Measurements from ENCODE around the gene SLC22A14. TPM values are rescaled to one million over a fixed set of nuclear protein-coding genes. Genes with fewer than 3 reads are reported as not detected.
"Not testable (repeated sequence)": the region's sequence is repeated elsewhere in the genome, so short reads cannot be mapped to it uniquely, and the experiment has no call there.

SLC22A14 gene, protein sequence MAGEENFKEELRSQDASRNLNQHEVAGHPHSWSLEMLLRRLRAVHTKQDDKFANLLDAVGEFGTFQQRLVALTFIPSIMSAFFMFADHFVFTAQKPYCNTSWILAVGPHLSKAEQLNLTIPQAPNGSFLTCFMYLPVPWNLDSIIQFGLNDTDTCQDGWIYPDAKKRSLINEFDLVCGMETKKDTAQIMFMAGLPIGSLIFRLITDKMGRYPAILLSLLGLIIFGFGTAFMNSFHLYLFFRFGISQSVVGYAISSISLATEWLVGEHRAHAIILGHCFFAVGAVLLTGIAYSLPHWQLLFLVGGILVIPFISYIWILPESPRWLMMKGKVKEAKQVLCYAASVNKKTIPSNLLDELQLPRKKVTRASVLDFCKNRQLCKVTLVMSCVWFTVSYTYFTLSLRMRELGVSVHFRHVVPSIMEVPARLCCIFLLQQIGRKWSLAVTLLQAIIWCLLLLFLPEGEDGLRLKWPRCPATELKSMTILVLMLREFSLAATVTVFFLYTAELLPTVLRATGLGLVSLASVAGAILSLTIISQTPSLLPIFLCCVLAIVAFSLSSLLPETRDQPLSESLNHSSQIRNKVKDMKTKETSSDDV
- not detected for total RNA-seq

DNA sequence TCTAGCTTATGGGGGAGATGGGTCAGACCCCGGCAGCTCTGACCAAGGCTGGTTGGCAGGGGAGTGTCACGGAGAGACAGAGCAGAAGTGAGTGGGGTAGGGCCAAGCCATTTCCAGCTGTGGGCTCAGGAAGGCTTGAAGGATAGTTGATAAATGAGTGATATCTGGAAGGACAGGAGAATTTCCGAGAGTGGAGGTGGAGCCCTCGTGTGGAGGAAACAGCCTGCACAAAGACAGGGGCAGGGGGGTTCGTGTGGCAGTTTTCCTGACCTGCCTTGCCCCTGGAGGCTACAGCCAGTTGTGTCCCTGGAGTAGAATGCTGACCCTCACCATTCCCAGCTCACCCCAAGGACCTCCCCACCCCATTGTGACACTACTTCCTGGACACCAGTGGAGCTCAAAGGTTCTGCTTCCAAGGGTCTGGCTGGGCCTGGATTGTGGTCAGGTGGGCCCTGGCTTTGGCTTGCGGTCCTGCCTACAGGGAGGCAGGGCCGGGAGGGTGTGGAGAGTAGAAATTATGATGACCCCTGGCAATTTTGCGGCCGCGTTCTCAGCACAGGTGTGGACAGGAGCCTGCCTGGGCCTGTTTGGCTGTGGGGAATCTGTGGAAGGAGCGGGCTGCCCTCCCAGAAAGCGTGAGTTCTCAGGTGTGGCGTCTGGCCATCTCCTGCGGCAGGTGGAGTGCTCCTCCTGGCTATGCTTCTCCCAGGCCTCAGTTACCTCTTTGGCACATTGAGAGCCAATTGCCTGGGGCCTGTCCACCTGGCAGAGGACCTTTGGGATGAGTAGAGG is at the start of gene SLC22A14:
SLC22A14 (plus strand) TSS at position 400 of the 792 bp plus-strand sequence. CDS start 23,733 bp downstream, outside the sequence.
- Mint-ChIP-seq H3K4me1 (no peaks in the 10 kb centered on the region), H3K27me3 (no peaks in the 10 kb centered on the region), H3K9me3 (no peaks in the 10 kb centered on the region), H3K4me3 (no peak within 1 kb of the TSS), H3K27ac (no peak within 1 kb of the TSS), H3K36me3 (ENCODE audit: low read depth) (no peaks in the 10 kb centered on the region)
- ChIA-PET CTCF (no interaction called here), POLR2A (no interaction called here)
- no peak for DNase-seq

DNA sequence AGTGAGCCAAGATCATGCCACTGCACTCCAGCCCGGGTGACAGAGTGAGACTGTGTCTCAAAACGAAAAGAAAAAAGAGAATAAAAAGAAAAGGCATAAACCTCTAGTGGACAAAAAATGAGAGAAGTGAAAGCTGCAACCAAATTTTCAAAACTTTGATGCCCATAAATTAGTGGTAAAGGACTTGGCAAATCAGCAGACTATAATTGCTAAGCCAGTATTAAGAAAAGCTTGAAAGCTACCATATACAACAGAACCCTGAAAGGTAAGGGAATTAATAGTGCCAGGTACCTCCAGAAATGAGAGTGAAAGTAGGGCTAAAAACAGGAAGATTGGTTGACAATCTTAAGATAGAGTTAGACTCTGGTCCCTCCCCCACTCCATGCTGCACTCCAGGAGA is 49.4 kb upstream of the SLC22A14 start:
- H3K9me3 Mint-ChIP-seq, result no peaks in the 10 kb centered on the region
- no peaks in the 10 kb centered on the region for H3K27me3 Mint-ChIP-seq
- H3K36me3 Mint-ChIP-seq (ENCODE audit: low read depth), result peaks cover 82% of the 10 kb centered on the region
- no peak overlapping the region for H3K27ac Mint-ChIP-seq
- DNase-seq, result no peak
- ChIA-PET POLR2A (interaction anchor here (1.3 kb wide), 1 partner anchor 43 kb away, joined by 3 read pairs; no protein-coding TSS in a partner anchor), CTCF (interaction anchor here (0.6 to 1.2 kb wide), 2 partner anchors 115 to 264 kb away, joined by 3 to 4 read pairs; no protein-coding TSS in a partner anchor)
- no peak overlapping the region for H3K4me3 Mint-ChIP-seq
- peaks cover 3% of the 10 kb centered on the region for H3K4me1 Mint-ChIP-seq

DNA sequence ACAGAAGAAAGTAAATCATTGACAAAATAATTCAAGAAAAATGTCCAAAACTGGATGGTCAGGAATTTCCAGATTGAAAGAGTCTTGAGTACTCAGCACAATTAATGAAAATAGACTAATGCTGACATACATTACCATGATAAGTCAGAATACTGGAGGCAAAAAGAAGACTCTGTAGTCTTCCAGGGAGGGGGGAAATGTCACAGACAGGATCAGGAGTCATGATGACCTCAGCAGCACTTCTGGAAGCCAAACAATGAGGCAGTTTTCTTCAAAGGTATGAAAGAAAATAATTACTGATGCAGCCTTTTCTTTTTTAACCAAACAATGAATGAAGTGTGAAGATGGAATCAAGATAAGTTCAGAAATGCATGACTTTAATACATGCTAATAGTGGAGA is 46.6 kb upstream of the SLC22A14 start:
- POLR2A ChIA-PET, result no interaction called here

DNA sequence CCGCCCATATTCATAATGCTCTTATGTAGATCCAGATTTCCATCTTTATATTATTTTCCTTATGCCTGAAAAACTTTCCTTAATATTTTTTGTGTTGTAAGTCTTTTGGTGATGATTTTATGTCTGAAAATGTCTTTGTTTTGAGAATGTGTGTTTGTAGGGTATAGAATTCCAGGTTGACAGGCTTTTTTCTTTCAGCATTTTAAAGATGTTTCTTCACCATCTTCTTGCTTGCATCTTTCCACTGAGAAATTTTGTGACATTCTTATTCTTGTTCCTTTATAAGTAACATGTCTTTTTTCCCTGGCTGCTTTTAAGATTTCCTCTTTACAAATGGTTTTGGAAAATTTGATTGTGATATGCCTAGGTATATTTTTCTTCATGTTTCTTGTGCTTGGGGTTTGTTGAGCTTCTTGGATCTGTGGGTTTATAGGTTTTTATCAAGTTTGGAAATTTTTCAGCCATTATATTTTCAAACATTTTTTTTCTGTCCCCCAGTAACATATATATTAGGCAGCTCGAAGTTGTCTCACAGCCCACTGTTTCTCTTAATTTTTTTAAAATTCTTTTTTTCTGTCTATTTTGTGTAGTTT is 43.6 kb upstream of the SLC22A14 start:
- H3K27me3 Mint-ChIP-seq, result no peaks in the 10 kb centered on the region
- H3K27ac Mint-ChIP-seq, result no peak overlapping the region
- CTCF ChIA-PET, result interaction anchor here (0.8 kb wide), 1 partner anchor 13 kb away, joined by 3 read pairs; no protein-coding TSS in a partner anchor
- no peak for DNase-seq
- peaks cover 2% of the 10 kb centered on the region for H3K4me1 Mint-ChIP-seq
- H3K36me3 Mint-ChIP-seq (ENCODE audit: low read depth), result peaks cover 75% of the 10 kb centered on the region
- H3K9me3 Mint-ChIP-seq, result peaks cover 7% of the 10 kb centered on the region
- H3K4me3 Mint-ChIP-seq, result no peak overlapping the region
- POLR2A ChIA-PET, result interaction anchor here (0.7 to 1.8 kb wide), 2 partner anchors 12 to 73 kb away, joined by 3 to 4 read pairs; partner anchors contain the start of gene OXSR1

More for the DNA sequence above, 46.6 kb upstream of the SLC22A14 start:
- DNase-seq, result no peak
- H3K4me1 Mint-ChIP-seq, result peaks cover 3% of the 10 kb centered on the region
- peaks cover 7% of the 10 kb centered on the region for H3K9me3 Mint-ChIP-seq
- no peak overlapping the region for H3K4me3 Mint-ChIP-seq
- no peak overlapping the region for H3K27ac Mint-ChIP-seq
- peaks cover 88% of the 10 kb centered on the region for H3K36me3 Mint-ChIP-seq (ENCODE audit: low read depth)
- CTCF ChIA-PET, result no interaction called here
- no peaks in the 10 kb centered on the region for H3K27me3 Mint-ChIP-seq

DNA sequence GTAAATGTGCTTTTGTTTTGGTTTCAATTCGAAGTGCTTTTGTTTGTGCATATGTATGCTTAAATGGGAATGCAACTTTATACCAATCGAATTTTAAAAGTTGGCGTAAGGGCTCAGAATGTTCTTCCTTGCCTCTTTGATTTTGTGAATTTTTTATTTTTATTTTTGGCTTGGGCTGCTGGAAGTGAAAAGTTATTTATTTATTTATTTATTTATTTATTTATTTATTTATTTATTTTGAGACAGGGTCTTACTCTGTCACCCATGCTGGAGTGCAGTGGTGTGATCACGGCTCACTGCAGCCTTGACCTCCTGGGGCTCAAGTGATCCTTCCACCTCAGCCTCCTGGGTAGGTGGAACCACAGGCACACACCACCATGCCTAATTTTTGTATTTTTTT is 39.3 kb upstream of the SLC22A14 start:
- peaks cover 60% of the 10 kb centered on the region for H3K36me3 Mint-ChIP-seq (ENCODE audit: low read depth)
- H3K9me3 Mint-ChIP-seq, H3K4me3 Mint-ChIP-seq, H3K27me3 Mint-ChIP-seq, H3K4me1 Mint-ChIP-seq, POLR2A ChIA-PET, CTCF ChIA-PET, DNase-seq, H3K27ac Mint-ChIP-seq: not testable (repeated sequence)

DNA sequence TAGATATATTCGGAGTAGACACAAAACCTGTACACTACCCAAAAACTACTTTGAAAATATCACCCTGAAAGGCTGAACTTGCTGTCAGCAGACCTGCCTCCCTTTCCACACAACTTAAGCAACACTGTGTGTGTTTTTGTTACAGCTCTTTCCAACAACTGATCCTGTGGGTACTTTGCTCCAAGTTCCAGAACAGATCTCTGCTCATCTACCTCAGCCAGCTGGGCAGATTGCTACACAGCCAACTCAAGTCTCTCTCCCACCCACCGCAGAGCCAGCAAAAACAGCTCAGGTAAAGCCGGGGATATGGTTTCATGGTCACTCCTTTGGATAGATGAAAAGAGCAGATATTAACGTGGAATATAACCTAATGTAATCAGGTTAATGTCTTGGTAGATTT is 36.2 kb upstream of the SLC22A14 start:
- POLR2A ChIA-PET, result no interaction called here
- CTCF ChIA-PET, result no interaction called here
- peaks cover 5% of the 10 kb centered on the region for H3K4me1 Mint-ChIP-seq

DNA sequence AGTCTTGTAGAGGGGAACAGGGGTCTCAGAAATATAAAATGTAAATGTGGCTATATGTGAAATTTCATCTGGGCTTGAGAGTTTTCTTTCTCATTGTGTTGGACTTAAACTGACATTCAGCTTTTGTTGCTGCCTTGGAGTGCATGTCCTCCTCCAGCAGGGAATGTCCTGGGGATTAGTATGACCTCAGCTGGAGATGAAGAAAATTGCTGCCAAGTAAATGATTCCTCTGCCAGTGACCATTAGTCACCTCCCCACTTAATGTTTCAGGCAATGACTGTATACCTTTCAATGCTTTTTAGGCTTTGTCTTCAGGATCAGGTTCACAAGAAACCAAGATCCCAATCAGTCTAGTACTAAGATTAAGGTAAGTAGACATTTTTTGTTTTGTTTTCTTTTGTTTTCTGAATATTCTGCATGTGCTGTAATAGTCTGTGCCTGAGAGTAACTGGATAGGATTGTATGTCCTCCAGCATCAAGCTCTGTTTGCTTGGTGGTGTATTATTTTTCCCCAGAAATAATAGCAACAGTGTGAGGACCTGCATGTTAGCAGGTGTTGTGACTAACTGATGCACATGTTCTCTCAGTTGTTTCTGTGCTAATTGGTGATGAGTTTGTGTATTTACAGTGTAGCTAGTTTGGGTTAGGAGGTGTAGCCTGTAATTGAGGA is 34.6 kb upstream of the SLC22A14 start:
- H3K27me3 Mint-ChIP-seq, result no peaks in the 10 kb centered on the region
- CTCF ChIA-PET, result no interaction called here
- H3K4me1 Mint-ChIP-seq, result peaks cover 5% of the 10 kb centered on the region
- peaks cover 56% of the 10 kb centered on the region for H3K36me3 Mint-ChIP-seq (ENCODE audit: low read depth)
- POLR2A ChIA-PET, result interaction anchor here (1.1 kb wide), 1 partner anchor 14 kb away, joined by 3 read pairs; no protein-coding TSS in a partner anchor
- H3K9me3 Mint-ChIP-seq, result no peaks in the 10 kb centered on the region
- no peak overlapping the region for H3K27ac Mint-ChIP-seq
- no peak for DNase-seq
- no peak overlapping the region for H3K4me3 Mint-ChIP-seq

More for the DNA sequence above, 36.2 kb upstream of the SLC22A14 start:
- H3K27me3 Mint-ChIP-seq, result no peaks in the 10 kb centered on the region
- no peaks in the 10 kb centered on the region for H3K9me3 Mint-ChIP-seq
- DNase-seq, result no peak
- no peak overlapping the region for H3K27ac Mint-ChIP-seq
- peaks cover 48% of the 10 kb centered on the region for H3K36me3 Mint-ChIP-seq (ENCODE audit: low read depth)
- H3K4me3 Mint-ChIP-seq, result no peak overlapping the region

DNA sequence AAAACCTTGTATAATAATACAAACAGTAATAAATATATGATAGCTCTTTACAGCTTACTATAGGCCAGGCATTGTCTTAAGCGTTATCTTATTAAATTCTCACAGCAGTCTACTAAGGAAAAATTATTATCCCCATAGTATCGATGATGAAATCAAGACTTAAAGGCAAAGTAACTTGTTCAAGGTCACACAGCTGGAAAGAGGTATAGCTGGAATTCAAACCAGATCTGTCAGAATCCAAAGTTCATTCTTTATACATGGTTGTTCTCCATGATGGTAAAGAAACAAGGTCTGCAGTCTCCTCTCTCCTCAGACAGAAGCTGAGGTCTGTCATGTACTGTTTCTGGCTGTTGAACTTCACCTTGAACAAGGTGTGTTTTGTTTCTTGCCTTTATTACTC is 31.9 kb upstream of the SLC22A14 start:
- peaks cover 70% of the 10 kb centered on the region for H3K36me3 Mint-ChIP-seq (ENCODE audit: low read depth)
- ChIA-PET CTCF (interaction anchor here (1.0 kb wide), 1 partner anchor 132 kb away, joined by 3 read pairs; no protein-coding TSS in a partner anchor), POLR2A (interaction anchor here (1.1 kb wide), 1 partner anchor 12 kb away, joined by 3 read pairs; no protein-coding TSS in a partner anchor)
- H3K27me3 Mint-ChIP-seq, result no peaks in the 10 kb centered on the region
- no peak for DNase-seq
- no peaks in the 10 kb centered on the region for H3K9me3 Mint-ChIP-seq
- H3K27ac Mint-ChIP-seq, result no peak overlapping the region
- H3K4me1 Mint-ChIP-seq, result peaks cover 15% of the 10 kb centered on the region
- H3K4me3 Mint-ChIP-seq, result no peak overlapping the region

DNA sequence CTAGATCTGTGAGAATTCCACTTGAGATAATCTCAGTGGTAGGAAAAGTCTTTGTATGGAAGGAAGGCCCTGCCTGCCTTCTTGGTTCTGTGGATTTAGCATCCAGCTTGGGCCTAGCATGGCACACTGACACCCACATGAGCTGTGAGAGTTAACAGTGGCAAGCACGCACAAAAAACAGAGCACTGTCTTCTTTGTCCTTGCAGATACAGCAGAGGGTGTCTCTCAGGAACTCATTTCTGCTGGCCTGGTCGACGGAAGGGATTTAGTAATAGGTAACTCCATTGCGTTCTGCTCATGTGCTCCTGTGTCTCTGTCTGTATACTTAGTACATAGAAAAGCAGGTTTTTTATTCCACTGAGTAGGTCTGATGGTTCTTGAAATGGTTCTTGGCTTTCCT is 30.9 kb upstream of the SLC22A14 start:
- POLR2A ChIA-PET, result no interaction called here
- no peaks in the 10 kb centered on the region for H3K9me3 Mint-ChIP-seq
- DNase-seq, result no peak
- H3K36me3 Mint-ChIP-seq (ENCODE audit: low read depth), result peaks cover 74% of the 10 kb centered on the region
- CTCF ChIA-PET, result interaction anchor here (1.2 kb wide), 1 partner anchor 134 kb away, joined by 3 read pairs; no protein-coding TSS in a partner anchor
- H3K4me1 Mint-ChIP-seq, result peaks cover 21% of the 10 kb centered on the region
- H3K27me3 Mint-ChIP-seq, result no peaks in the 10 kb centered on the region
- H3K27ac Mint-ChIP-seq, result no peak overlapping the region
- no peak overlapping the region for H3K4me3 Mint-ChIP-seq

DNA sequence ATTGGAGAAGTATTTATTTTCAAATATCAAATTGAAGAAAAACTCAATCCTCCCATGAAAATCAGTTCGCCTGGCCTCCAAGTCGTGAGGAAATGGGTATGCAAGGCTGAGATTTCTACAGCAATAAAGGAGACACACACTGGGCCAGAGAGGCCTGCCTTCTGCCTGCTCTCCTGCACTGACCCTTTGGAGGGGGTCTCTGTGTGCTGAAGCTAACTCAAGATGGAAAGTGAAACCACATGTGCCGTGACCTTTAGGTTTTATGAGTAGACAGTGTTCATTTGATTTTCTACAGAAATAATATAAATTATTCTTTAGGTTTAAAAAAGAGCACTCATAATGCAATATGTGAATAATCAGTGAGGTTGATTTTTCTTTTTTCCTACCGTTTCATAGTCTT is 28.4 kb upstream of the SLC22A14 start:
- no peaks in the 10 kb centered on the region for H3K27me3 Mint-ChIP-seq
- peaks cover 40% of the 10 kb centered on the region for H3K4me1 Mint-ChIP-seq
- POLR2A ChIA-PET, result interaction anchor here (1.7 kb wide), 1 partner anchor 89 kb away, joined by 6 read pairs; the partner anchor contains the start of gene OXSR1
- peaks cover 68% of the 10 kb centered on the region for H3K36me3 Mint-ChIP-seq (ENCODE audit: low read depth)
- CTCF ChIA-PET, result interaction anchor here (1.2 kb wide), 1 partner anchor 286 kb away, joined by 3 read pairs; no protein-coding TSS in a partner anchor
- no peak overlapping the region for H3K4me3 Mint-ChIP-seq
- no peak for DNase-seq
- H3K9me3 Mint-ChIP-seq, result no peaks in the 10 kb centered on the region
- H3K27ac Mint-ChIP-seq, result no peak overlapping the region

DNA sequence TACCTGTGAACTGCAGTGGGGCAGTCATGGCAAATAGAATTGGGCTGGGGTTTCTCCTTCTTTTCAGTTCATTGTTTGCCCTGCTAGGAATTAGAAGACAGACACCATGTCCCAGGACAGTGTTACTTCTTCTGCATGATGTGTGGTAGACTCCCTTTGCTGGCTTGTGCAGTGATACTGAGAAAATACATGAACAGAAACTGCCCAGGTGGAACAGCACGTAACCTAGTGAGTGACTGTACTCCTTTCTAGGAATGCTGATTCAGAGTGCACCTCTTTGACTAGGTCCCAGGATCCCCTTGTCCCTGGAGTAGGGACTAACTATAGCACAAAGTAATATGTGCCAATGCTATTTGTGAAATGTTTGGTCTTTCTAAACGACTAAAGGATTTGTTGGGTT is 27.2 kb upstream of the SLC22A14 start:
- peaks cover 45% of the 10 kb centered on the region for H3K4me1 Mint-ChIP-seq
- H3K27ac Mint-ChIP-seq, result no peak overlapping the region
- H3K36me3 Mint-ChIP-seq (ENCODE audit: low read depth), result peaks cover 63% of the 10 kb centered on the region
- no peaks in the 10 kb centered on the region for H3K9me3 Mint-ChIP-seq
- ChIA-PET POLR2A (no interaction called here), CTCF (interaction anchor here (0.9 kb wide), 1 partner anchor 92 kb away, joined by 3 read pairs; the partner anchor contains the start of gene XYLB)
- H3K27me3 Mint-ChIP-seq, result no peaks in the 10 kb centered on the region
- no peak overlapping the region for H3K4me3 Mint-ChIP-seq
- DNase-seq, result no peak

DNA sequence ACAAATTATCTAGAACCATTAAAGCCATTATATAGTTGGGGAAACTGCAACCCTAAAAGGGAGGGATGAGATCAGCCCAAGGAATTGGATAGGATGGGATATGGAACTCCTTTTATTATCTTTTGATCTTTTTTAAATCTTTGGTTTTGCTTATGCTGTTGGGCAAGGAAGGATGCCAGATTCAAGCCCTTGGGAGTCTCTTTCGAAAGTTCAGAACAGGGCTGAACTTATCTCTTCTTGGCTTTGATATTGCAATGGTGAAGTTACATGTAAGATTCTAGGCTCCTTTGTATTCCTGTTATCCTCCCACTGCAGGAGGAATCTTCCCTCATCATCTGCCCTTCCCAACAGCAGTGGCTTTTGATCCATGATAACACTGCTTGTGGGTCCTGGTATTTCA is 26.5 kb upstream of the SLC22A14 start:
- no peaks in the 10 kb centered on the region for H3K27me3 Mint-ChIP-seq
- DNase-seq, result no peak
- no peak overlapping the region for H3K4me3 Mint-ChIP-seq
- CTCF ChIA-PET, result interaction anchor here (0.9 kb wide), 1 partner anchor 91 kb away, joined by 3 read pairs; the partner anchor contains the start of gene XYLB
- POLR2A ChIA-PET, result interaction anchor here (0.8 to 1.3 kb wide), 2 partner anchors 25 to 44 kb away, joined by 3 read pairs; no protein-coding TSS in a partner anchor
- H3K4me1 Mint-ChIP-seq, result peaks cover 52% of the 10 kb centered on the region
- H3K36me3 Mint-ChIP-seq (ENCODE audit: low read depth), result peaks cover 65% of the 10 kb centered on the region
- no peak overlapping the region for H3K27ac Mint-ChIP-seq
- H3K9me3 Mint-ChIP-seq, result no peaks in the 10 kb centered on the region
